Activated T-cell treated with anti-CD3 and anti-CD28 coated beads for 4 hours (primary cell): ENCODE results near the gene KCNMB4.
"Not testable (repeated sequence)": the region's sequence is repeated elsewhere in the genome, so short reads cannot be mapped to it uniquely, and the experiment has no call there.

Experiments used
- DNase-seq: peaks from one replicate; pipeline ENCODE4 v3.0.0-alpha.2; 2020

The KCNMB4 gene

DNA sequence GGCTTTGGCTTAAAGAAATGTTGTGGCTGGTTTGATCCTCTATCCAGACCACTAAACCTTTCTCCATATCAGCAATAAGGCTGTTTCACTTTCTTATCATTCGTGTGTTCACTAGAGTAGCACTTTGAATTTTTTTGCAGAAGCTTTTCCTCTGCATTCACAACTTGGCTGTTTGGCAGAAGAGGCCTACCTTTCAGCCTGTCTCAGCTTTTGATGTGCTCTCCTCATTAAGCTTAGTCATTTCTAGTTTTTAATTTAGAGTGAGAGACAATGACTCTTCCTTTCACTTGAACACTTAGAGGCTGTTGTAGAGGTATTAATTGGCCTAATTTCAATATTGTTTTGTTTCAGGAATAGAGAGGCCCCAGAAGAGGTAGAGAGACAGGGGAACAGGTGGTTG, 13.8 kb downstream of the KCNMB4 start:
- no peak for DNase-seq

DNA sequence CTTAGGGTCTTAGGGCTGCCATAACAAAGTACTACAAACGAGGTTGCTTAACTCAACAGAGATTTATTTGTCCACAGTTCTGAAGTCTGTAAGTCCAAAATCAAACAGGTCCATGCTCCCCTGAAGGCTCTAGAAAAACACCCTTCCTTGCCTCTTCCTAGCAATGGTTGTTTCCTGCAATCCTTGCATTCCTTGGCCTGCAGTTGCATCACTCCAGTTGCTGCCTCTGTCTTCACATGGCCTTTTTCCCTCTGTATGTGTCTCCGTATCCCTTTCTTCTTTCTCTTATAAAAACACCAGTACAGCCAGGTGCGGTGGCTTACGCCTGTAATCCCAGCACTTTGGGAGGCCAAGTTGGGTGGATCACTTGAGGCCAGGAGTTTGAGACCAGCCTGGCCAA, 17.4 kb downstream of the KCNMB4 start:
- DNase-seq: no peak

DNA sequence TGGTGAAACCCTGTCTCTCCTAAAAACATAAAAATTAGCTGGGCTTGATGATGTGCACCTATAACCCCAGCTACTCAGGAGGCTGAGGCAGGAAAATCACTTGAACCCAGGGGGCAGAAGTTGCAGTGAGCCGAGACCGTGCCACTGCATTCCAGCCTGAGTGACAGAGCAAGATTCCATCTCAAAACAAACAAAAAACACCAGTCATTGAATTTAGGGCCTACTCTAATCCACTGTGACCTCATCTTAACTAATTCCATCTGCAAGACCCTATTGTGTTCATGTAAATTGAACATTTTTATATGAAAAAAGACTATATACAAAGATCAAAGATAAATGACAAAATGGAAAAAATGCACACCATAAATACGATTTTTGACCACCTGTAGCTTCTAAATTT, 17.8 kb downstream of the KCNMB4 start:
- DNase-seq: no peak

DNA sequence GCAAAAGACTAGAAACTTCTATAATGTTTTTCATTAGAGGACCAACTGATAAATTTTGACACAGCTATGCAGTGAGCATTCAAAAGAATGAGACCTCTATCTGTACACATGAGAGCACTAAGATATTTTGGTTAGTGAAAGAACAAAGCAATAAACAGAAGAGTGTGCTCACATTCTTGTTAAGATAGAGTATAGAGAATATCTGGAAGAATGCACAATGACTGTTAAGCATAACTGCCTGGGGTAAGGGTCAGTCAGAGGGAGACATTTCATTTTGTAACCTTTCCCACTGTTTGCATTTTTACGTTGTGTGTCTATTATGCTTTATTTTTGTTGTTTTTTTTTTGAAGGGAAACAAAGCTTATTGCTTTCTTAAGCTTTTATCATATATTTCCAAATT, 20.7 kb downstream of the KCNMB4 start:
- DNase-seq: no peak

DNA sequence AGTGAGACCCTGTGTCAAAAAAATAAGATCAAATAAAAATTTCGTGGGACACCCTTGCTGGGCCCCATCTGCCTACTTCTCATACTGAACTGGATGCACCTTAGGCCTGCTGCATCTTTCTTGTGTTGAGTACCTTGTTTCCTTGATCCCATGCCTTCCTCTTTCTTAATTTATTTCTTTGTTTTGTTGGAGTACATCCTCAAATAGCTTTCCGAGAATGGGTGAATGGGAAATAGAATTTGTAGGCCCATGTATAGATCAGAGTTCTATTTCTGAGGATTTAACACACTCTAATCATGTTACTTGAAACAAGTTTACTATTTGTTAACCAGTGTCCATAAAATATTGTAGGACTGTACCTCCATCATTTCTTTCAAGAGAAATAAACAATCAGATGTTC, 23.6 kb downstream of the KCNMB4 start:
- DNase-seq: no peak

DNA sequence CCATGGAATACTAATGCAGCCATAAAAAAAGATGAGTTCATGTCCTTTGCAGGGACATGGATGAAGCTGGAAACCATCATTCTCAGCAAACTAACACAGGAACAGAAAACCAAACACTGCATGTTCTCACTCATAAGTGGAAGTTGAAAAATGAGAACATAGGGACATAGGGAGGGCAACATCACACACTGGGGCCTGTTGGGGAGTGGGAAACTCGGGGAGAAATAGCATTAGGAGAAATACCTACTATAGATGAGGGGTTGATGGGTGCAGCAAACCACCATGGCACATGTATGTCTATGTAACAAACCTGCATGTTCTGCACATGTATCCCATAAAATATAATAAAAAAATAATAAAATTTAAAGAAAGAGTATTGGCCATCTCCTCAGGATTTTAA, 26.5 kb downstream of the KCNMB4 start:
- not testable (repeated sequence) for DNase-seq

DNA sequence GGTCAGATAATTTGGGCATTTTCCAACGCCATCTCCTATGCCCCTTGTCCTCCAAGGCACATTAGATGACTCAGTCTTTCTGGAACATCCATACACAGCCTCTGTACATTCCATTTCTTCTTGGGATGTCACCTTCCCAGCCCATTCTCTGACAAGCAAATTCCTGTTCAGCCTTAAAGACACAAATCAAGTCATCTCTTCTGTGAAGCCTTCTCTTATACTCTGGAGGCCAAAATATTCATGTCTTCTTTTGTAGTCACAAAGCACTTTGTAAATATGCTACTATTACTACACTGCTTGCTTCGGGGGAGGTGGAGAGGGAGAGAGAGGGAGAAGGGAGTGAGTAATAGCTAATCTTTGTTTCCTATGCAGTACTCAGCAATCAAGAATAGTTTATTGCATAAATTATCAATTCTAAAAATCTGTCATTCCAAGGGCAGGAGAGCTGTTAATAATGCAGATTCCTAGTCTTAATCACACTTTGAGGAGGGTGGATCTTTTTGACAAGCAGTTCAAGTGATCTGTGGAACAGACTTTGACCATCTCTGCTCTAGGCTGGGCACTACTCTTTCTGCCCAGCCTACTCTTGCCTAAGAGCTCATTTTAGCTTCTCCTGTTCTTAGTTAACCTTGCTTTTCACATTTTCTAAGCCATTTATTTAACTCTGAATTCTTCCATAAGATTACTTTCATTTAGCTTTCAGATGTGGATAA, 27.9 kb downstream of the KCNMB4 start:
- no peak for DNase-seq

DNA sequence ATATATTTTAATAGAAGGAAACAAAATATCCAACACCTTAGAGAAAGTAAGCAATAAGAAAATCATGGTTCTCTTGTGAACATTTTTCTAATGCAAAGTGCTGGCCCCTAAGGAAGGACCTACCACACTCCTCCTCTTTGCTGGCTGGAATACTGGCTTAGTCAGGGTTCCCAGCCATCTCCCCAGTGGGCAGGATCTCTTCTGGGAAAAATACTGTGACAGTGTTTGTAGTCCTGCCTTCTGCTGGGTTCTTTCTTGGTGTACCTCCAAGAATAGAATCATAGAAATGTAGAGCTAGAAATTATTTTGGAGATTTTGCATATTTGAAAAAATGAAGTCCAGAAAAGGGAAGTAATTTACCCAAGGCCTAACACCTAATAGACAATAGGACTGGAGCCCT, 31.9 kb downstream of the KCNMB4 start:
- no peak for DNase-seq

DNA sequence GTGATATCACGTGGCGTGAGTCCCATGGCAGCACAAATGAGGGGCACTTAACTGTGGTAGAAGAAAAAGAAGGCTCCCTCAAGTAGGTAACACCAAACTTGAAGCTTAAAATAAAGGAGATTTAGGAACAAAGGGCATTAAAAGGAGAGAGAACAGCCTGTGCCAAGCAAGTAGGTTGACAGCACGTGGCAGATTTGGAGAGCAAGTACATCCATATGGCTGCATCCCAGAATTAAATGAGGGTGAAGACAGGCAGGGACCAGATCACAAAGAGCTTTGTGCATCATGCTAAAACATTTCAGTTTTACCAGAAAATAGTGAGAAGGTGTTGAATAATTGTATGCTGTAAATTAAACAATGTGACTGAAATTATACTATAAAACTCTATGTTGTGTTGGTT, 32.8 kb downstream of the KCNMB4 start:
- no peak for DNase-seq

DNA sequence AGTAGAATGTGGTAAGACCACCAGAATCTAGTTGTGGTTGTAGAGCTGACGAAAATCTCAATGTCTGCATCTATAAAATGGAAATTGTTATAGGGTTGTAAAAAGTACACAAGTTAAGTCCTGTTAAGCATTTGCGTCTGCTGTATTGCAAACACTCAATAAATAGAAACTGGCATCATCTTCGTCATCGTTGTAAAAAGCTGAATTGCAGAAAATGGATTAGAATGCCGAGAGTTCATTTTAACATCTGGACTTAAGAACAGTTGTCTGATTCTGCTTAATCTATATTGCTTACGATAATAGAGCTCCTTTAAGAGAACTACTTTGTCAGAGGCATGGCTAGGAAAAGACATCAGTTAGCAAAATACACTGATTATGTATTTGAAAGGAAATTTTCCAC, 33.2 kb downstream of the KCNMB4 start:
- no peak for DNase-seq

DNA sequence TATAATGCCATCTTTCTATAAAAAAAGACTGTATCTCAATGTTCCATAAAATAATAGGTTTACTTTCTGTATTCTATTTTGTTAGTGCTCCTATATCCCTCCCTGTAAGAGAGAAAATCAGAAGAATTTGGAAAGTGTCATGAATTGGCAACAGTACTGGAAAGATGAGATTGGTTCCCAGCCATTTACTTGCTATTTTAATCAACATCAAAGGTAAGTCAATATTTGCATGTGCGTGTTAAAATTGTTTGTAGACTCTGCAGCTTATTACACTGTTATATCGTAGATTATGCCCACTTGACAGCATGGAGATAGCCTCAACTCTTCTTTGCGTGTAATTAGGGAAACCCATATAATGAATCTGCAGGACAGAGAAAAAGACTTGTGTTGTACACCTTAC, 34.0 kb downstream of the KCNMB4 start:
- no peak for DNase-seq

DNA sequence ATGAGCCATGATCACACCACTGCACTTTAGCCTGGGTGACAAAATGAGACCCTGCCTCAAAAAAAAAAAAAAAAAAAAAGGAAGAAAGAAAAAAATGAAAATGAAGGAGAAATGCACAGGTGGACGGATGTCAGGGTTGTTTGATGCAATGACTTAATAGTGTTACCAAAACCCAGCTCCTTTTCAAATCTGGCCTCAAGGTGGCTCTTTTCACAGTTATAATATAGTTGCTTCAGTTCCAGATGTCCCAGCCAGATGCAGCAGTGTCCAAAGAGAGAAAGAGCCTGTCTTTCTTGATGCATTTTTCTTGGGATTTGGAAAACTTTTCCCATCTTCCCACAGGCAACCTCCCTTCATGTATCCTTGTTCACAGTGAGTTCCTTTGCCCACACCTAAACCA, 36.5 kb downstream of the KCNMB4 start:
- no peak for DNase-seq

DNA sequence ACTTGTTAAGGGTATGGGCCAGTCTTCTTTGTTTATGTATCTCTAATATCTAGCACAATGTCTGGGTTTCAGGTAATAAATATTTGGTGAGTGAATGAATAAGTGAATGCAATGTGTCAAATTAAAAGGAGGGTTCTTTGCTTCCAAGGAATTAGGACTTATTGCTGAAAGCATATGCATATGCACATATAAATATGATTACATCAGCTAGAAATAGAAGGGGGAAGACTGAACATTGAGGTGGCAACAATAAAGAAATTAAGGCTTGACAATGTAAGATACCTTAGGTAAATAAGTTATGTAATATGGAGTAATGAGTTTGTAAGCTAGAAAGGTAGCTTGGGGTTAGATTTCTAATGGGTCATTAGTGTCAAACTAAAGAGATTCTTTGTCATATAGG, 37.7 kb downstream of the KCNMB4 start:
- no peak for DNase-seq

DNA sequence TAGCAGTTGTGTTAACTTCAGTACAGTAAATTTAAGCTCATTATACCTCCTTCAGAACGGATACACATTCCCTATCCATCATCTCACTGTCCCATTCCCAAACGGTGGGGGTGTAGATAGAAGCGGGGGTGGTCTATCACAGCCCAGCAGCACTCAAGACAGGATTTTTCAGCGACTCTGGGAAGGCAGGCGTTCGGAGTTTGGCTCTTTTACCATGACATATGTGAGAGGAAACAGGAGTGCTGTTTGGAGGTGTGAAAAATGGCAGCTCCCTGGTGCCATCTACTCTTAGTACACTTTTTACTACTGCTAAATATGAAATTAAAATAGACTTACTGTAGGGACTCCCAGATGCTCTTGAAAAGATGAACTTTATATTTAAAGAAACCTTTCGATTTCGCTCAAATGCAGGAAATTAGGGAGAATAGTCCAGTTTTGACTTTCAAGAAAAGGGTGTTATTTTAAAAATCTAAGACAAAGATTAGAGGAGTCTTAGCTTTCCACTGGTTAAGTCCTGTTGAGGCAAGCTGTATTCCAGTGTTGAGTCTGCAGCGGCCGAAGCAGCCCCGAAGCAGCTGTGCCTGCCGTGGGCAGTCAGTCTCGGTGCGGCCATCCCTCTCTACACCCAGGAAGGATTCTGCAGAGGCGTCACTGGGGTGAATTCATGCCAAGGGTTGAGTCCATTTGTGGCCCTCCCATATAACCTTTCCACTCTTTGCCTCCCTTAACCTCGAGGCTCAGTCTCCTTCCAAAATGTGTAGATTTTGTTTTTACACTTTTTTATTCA, 42.1 kb downstream of the KCNMB4 start:
- DNase-seq: no peak

DNA sequence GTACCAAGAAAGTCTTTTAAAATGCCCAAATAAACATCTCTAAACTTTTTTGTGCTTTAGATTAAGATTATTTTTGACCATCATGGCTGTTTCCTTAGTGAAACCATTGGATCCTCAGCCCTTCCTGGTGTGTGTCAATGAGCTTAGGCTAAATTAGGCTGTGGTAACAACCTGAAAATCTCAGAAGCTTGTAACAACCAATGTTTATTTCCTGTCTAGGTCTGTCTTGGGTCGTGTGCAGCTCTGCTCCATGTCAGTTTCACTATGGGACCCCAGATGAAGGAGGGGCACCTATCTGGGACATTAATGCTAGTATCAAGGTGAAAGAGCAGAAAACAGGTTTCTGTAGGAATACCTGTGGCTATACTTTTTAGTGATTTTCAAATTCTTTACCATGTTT, 49.9 kb downstream of the KCNMB4 start:
- DNase-seq: no peak

DNA sequence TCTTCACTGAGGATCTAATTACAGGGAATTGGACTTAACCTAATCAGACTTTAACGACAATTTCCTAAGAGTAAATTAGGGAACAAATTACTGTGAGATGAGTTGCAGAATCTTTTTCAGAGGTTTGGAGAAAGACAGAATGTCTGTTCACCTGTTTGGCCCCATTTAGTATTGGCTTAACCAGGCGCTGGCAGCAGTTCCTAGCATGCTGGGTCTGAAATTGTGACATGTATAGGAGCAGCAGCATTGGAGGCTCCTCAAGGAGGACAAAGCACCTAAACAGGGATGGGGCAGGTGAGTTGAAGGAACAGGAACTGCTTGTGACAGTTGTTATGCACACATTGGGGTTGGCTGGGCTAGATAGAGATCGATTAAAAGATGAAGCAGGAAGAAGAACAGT, 51.0 kb downstream of the KCNMB4 start:
- DNase-seq: no peak

DNA sequence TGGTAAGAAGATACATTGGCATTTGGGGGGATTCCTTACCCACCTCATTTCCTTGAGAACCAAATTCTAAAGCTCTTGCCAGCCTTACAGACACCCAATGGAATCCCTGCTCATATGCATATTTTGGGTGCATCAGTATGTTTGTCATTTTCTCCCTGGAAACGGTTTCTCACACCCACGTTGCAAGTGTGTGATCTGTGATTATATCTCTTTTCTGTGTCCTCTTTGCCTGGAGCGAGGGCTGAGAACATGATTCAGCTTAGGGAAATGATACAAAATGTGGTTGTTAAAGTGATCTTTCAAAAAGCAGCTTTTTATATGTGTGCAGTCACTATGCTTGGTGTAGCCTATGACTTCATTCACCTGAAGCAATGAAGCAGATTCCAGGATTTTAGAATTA, 52.0 kb downstream of the KCNMB4 start:
- no peak for DNase-seq

DNA sequence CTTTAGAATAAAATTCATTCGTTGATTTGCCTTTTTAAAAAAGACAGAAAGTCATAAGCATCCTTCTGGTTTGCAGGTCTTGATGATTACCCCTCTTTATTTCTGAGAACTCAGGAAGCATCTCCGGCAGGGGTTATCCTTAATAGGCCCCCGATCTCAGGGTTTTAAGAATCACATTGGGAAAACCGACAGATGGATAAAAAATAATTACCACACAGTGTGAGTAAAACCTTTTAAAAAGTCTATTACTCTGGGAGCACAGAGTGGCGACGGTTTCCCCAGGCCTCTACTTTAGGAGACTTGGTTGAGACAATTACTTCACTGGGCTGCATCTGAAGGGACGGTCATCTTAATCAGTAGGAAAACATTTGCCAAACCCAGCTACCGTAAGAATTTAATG, 56.5 kb downstream of the KCNMB4 start:
- no peak for DNase-seq

DNA sequence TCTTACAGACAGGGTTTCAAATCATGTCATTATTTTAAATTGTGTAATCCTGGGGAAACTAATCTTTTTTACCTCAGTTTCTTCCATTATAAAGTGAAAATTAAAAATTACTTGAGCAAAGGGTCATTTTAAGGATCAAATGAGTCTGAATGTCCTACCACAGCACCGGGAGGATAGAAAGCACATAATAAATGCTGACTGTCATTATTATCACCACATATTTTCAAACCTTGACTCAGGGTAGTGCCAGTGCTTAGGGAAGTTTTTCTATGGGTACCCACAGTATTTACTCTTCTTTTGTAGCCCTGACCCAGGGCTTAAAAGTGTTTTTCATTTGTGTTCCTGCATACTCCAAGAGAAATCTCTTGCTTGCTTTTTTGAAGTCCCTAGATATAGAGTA, 60.5 kb downstream of the KCNMB4 start:
- DNase-seq: no peak

DNA sequence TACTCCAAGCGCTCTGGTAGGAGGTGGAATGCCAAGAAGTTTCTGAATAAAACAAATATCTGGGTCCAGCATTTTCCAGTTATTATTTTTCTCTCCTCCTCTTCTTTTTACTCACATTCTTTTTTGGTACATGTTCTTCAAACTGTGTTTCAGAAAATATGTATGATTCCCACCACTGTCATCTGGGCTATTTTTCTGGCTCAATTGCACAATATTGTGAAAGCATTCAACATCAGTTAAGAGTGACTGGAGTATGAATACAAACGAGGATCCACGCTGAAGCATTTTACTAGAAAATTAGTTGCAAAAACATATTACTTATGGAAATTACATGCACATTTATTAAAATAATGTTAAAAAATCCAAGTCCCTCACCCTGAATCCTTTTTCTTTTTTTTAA, 61.5 kb downstream of the KCNMB4 start:
- no peak for DNase-seq

DNA sequence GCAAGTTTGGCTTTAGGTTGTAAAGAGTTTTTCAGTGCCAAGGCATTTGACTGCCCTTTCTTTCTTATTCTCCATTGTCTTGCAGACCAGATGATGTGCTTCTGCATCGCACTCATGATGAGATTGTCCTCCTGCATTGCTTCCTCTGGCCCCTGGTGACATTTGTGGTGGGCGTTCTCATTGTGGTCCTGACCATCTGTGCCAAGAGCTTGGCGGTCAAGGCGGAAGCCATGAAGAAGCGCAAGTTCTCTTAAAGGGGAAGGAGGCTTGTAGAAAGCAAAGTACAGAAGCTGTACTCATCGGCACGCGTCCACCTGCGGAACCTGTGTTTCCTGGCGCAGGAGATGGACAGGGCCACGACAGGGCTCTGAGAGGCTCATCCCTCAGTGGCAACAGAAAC, 64.3 kb downstream of the KCNMB4 start:
- DNase-seq: no peak

DNA sequence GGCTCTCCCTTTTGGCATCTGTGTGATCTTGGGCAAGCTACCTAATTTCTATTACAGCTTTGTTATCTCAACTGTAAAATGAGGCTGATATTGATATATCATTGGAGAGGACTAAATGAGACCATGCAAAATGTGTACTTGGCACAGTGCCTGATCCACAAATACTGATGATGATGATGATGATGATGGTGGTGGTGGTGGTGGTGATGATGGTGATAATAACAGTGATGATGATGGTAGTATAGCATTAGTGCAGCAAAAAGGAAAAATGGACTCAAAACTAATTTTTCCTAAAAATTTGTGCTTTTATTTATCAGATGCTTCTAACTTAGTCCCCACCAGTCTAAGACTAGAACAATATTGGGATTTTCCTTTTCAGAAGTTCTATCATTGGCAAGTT, 70.7 kb downstream of the KCNMB4 start:
- DNase-seq: no peak

DNA sequence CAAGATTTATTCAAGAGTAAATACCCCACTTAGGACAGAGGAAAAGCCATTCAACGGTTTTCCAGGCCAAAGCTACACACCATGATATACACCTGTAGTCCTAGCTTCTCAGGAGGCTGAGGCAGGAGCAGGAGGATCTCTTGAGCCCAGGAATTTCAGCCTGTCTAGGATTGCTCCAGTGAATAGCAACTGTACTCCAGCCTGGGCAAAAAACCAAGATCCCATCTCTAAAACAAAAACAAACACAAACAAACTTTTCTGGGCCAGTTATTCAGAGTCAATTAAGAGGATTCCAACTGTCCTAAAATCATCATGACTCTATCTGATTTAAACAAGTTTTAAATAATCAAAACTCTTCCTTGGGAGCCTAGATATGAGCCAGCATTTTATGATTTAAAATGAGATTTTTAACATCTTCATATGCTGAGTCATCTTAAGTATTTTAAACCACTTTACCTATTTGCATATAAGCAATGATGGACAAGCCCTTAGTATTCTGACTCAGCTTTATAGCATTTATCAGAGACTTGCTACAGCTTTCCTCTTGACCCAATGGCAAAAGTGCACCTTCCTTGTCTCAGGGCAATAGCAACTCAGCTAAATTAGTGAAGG, 77.1 kb downstream of the KCNMB4 start:
- no peak for DNase-seq

DNA sequence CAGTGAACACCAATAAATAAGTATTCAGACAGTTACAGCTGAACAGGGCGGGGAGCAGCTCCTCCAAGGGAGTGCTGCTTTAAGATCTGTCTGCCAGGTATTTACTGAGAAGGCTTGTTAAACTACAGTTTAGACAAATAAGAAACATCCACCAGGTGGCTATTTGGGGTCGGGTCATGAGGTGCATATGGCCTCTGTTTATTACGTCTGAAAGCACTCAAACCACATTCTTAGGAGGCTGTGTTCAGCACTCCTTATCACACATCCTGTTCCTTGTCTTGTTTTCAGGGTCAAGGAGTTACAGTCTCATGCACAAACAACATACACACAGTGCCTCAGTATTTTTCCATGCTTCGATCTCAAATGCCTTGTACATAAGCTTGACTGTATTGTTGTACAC, 78.8 kb downstream of the KCNMB4 start:
- DNase-seq: no peak
